ENCODE data around the gene NRP2.

The NRP2 gene

DNA sequence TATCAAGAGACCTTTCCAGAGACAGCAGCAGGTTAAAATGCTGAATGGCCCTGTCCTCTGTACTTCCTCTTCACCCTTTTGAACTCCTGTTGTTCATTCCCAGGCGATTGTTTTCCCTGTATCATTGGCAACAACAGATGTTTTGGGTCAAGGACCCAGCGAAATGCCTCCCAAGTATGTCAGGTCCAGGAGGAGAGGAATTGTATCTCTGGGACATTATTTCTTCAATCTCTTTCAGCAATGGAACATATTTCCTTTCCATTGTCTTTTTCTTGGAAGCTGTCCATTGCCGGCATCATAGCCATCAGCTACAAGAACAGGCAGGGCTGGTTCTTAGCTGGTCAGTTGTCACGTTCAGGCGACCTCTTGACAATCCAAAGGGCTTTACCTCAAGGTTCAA lies 76.2 kb downstream of the NRP2 start:
- no peak for DNase-seq

DNA sequence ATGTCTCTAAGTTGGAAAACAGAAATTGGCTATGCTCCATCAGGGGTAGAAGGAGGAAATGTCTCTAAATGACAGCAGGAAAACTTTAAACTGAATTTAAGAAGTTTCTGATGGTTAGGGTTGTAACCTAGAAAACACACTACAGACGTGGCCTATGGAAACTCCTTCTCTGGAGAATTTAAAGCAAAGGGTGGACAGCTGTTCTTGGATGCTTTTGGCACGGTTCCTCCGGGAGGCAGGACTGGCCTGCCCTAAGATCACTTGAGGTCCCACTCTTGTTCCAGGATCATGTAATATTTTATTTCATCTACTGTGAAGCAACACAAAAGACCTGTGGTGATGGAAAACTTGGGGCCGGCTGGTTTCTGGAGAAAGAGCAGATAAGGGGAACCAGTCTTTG lies 77.0 kb downstream of the NRP2 start:
- DNase-seq = no peak

DNA sequence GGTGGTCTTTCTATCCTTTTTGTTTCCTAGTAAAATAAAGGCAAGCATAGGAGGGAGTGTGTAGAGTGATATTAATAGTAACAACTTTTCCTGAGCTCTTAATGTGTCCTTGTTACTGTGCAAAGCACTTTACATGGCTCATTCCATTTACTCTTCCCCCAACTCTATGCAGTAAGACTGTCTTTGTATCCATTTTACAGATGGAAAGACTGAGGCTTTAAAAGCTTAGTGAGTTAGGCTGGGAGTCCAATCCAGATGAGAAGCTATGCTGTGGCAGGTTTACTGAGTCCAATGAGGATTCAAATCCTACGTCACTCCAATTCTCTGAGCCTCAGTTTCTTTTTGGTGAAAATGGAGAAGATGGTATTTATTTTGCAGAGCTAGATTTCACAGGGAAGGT lies 77.4 kb downstream of the NRP2 start:
- DNase-seq = no peak

DNA sequence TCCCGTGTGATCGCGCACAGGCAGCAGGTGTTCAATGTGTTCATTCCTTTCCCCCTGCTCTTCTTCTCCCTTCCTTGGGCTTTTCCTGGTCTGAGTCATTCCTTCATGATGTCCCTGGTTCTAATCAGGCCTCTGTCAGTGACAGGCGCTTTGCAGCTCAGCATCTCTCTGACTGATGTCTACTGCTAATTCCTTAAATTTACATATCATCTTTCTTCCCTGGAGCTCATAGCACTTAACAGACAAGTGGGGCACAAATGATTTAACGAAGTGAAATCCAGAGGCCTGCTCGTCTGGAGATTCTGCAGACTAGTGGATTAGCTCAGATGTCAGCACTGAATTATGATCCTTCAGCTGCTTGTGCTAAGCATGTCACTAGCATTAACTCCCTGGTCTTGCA lies 77.9 kb downstream of the NRP2 start:
- no peak for DNase-seq

DNA sequence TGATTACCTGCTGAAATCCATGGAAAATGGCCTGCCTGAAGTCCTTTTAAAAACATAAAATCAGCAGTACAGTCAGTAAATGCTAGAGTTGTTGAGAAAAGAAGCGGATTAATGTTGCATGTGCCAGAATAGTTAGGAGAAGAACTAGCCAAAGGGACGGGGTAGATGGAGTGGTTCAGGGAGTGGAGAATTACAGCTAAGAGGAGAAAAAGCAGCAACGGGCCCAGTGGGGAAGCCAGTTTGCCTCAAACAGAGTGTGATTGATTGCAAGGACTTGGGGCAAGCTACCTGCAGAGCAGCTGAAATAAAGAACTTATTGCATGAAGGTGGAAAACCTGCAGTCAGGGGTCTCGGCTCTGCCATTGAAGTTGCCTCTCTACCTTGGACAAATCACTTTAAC lies 79.1 kb downstream of the NRP2 start:
- DNase-seq = no peak

DNA sequence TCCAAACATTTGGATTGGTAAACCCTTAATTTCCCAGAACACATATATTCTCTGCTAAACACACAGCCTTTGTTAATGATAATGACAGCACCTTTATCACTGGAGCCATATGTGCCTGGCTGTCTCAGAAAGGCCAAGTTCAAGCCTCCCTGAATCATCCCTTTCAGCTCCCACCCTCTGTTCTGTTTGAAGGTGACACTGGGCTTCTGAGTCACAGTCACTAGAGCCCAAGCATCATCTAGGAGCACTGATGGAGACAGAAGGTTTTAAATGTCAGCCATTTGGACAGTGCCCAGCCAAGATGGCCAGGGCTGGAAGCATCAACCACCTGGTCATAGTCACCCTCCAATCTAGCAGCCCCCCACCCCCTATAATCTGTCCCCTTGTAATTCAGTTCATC lies 80.6 kb downstream of the NRP2 start:
- DNase-seq = no peak

DNA sequence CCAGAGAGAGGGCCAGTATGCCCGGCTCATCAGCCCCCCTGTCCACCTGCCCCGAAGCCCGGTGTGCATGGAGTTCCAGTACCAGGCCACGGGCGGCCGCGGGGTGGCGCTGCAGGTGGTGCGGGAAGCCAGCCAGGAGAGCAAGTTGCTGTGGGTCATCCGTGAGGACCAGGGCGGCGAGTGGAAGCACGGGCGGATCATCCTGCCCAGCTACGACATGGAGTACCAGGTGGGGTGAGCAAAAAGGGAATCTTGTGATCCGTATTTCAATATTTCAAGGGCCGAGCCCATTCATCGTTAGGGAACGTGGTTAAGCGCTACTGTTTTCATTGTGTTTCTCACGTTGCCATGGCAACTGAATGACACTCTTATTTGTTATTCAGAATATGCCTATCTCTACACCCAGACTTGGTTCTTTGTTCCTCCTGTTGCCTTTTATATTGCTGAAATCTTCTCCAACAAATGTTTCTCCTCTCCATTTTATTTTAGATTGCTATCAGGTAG lies 81.5 kb downstream of the NRP2 start:
- DNase-seq = peak in 1 of 5 experiments; percentile 5

DNA sequence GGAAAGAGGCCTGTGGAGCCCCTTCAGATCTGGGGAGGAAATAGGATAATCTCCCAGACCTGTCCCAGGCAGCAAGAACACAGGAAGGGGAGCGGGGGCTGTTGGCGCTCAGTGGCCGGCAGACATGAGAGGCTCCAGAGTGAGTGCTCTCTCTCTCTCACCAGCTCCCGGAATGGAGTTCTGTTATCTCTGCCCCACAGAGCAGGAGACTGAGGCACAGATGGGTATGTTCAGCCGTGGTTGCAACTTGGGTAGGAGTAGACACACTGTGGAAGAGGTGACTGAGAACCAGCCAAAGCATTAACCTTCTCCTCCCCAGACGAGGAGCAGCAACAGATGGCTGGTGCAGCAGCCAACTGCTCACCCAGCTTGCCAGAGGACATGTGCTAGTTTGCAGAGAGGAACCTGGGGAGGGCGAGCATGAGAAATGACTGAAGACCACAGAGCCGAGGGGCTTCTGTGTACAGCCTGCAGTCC lies 82.0 kb downstream of the NRP2 start:
- no peak for DNase-seq

DNA sequence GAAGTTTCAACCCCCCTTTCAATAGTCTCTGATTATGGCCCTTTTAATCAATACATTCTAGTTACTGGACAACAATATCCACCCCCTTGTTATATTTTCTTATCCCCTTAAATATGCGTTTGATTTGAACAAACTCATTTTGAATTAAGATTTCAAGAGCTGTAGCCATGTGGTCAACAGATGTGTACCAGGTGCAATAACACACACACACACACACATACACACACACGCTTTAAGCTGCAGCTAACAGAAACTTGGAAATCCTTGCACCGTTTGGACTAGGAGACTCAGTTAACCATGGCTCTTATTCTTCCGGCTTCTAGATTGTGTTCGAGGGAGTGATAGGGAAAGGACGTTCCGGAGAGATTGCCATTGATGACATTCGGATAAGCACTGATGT lies 82.8 kb downstream of the NRP2 start:
- DNase-seq = no peak

DNA sequence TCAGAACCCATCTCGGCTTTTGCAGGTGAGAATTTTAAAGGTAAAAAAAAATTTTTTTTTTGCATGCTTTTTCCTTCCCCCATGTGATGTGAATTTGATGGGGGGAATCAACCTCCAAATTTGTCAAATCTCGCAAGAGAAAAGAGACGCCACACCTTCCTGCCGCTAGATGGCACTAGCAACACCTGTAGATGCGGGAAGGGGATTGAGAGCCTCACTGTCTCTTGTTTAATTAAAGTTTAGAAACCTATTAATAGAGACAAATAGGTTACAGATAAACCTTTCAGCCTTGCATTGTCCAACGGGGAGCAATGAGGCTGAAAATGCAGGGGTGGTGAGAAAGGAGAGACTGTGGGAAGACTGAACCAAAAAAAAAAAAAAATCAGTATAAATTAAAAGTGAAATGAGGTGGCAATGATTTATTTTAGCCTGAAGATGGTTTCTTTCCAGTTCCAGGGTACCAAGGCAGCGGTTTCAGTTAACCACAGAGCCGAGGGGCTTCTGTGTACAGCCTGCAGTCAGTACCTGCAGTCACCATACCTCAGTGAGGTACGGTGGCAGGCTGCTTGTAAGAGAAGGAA lies 84.6 kb downstream of the NRP2 start:
- DNase-seq = peak in 2 of 5 experiments; percentile 32 to 42

DNA sequence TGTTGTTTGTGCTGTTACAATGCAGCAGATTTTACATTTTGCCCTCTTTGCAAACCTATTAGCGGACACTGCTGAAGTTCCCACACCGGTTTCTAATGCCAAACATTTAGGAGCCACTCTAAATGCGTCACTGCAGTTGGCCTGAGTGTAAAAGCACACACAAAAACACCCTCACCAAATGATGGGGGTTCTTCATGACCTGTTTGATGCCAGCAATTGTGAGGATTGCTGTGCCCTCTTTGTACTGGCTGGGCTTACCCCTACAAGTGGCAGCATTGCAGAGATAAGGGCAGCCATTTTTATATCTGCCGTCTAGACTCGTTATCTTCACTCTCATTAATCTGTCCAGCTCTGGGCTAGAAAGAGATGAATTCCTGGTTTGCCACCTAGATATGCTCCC lies 85.3 kb downstream of the NRP2 start:
- DNase-seq = no peak

DNA sequence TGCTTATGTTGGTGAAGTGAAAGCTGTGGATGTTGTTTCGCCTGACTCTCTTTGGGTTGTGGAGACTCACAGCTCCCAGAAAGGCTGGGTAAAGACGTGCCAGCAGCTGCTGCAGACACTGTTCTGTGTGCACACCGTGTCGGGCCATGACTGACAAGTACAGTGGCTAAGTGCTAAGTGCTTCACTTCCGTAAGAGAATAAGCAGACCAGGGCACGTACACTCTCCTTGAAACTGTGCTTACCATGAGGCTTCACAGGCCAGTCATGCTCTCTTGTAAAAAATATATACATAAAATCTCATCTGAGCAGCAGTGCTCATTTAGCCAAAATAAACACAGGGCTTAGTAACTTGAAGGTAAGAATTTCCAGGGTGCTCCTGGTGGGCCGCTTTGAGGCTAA lies 86.0 kb downstream of the NRP2 start:
- no peak for DNase-seq

DNA sequence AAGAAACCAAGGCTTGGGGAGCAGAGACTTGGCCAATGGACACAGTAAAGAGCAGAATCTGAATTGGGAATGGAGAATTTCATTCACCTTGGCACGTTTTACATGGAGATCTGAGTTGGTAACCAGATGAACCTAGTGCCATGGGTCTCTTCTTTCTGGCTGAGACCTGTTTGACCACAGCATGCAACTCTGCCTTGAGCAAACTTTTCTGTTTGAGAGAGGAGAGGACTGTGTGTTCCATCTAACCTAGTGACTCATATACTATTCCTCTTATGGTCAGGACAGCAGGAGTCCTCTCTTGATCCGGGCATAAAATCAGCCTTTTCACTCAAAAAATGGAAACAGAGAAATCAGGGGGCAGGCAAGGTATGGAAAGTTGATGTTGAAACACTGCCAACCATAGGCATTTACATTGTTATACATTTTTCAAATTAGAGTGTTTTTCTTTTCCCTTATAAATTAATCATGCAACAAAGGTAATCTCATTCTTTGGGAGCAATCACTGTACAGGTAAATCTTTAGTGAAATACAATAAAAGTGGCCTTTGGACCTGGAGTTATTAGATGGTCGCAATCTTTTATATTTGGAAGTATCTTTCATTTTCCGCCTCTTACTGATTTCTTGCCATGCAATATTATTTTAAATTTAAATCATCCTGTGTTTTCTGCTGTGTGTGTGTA lies 86.7 kb downstream of the NRP2 start:
- no peak for DNase-seq

DNA sequence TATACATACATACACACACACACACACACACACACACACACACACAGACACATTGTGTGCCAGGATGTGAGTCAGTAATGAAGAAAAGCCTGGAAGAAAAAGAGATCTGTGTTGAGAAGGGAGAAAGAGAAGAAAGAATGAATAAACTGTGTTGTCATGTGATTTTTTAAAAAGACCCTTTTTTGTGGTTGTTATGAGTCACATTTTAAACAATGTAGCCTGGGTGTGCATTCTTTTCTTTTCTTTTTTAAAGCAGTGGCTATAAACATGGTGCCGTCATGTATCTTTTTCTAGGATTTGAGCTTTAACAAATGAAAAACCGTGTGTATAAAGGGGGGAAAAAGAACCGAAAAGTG lies 87.2 kb downstream of the NRP2 start:
- no peak for DNase-seq

DNA sequence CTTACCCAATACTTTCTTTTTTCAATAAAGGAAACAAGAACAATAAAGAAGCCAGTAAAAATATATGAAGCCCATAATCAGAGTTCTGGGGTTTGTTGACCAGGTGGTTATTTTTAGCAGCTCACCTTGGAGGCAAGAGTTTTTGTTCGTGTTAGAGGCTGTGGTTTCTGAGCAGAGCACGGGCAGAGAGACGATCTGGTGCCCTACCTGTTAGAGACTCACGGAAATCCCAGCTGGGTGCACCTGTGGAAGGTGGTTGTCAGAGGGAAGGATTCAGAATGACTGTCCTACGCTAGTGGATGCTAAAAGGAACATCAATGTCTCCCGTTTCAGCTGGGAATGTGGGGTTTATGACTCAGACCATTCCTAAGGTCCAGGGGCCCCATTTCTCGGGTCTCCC lies 87.6 kb downstream of the NRP2 start:
- no peak for DNase-seq

DNA sequence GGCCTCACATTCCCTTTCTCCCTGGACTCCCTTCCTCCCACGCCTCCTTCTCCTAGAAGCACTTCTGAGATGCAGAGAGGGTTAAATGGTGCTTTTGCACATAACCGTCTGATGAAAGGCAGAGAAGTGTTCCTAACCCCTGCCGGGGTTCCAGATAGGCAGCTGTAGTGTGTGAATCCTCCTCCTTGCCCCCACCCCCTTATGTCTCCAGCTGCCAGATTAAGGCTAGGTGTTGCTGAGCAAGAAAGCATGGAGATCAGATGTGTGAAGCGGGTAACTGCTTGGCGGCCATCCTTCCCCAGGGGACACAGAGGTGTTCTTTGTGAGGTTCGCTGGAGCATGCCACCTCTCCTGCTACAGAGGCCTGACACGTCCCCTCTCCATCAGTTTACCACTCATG lies 88.3 kb downstream of the NRP2 start:
- no peak for DNase-seq

DNA sequence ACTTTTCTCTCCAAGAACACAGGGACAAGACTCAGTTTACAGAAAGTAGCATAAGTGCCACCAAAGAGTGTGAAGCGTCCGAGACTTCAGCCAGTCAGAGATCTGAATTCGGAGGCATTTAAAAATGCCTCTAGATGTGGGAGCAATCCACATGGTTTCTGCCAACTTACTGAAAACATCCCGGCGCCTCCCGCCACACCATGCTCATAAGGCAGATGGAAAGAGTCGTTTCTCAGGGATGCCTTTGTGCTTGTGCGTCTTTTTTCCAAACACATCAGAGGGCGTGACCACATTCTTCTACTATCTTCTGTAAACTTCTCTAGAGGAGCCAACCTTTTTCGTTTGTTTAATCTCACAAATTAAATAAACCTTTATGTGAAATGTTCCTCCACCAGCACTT lies 88.7 kb downstream of the NRP2 start:
- no peak for DNase-seq

DNA sequence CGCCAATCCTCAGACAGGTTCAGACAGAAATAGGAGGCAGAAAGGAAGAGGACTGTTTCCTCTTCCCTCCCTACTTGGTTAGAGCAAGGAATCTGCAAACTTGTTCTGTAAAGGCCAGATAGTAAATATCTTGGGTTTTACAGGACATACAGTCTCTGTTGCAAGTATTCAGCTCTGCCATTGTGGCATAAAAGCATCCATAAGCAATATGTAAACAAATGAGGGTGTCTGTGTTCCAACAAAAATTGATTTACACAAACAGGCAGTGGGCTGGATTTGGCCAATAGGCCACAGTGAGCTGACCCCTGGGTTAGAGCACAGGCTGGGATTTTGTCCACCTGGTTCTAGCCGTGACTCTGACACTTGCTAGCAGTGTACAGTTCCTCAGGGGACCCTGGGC lies 89.4 kb downstream of the NRP2 start:
- no peak for DNase-seq

DNA sequence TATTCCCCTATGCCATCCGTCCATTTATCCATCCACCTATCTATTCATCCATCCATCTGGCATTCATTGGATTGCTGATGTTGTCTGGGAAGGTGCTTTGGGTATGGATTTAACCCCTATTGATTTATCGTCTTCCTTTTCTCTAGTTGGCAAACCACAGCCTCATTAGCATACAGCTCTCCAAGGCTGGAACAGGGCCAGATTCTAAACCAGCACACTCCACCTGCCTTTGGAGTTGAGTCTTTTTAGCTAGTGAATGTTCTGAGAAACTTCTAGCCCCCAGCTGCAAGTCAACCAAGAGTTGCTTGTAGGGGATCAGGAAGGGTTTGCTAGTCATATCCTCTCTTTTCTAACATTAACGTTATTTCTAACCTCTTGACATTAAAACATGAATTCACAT lies 90.7 kb downstream of the NRP2 start:
- DNase-seq = no peak

DNA sequence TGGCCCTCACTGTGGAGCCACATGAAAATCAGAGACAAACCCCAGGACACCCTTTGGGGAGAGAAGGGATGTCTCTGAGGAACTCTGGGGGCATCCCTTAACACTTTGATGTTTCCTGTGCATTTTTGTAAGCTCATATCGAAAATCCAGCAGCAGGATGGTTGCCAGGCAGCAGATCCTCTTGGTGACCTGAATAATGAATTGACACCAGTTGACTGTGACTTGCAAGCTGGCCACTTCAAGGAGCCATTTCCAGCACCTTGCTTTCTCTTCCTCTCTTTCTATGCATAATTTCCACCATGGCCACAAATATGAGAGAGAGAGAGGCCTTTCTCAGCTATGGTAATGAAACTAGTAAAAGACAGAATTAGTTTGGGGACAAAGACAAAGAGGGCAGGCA lies 91.7 kb downstream of the NRP2 start:
- DNase-seq = no peak

DNA sequence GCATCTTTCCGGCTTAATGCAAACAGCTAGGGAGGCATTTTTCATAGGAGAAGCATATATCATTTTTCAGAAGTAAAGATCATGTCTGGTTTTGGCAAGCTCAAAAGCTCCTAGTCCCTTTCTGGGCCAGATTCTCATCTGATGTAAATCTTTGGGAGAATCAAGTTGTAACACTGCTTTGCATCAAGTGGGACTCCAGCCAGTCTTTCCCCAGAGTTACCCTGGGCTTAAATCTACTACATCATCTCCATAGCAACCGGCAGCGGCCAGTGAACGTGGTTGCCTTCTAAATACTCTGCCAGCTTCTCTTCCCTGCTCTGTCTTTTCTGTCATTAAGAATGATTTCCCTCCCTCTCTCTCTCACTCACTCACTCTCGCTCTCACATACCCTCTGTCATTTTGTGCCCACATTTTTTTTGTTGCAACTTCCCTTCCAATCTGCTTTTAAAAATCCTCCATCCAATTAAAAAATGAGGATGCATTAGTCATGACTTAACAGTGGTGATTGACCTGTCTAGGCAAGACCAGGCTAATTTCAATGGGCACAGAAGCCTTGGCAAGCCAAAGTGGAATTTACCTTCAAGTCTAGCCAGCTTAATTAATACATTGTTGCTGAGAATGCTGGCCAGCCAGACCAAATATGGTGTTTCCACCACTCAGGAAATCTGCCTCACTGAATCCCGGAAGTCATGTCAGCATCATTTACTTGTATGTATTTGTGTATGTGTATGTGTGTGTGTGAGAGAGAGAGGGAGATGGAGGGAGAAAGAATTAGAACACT lies 93.0 kb downstream of the NRP2 start:
- DNase-seq = no peak

DNA sequence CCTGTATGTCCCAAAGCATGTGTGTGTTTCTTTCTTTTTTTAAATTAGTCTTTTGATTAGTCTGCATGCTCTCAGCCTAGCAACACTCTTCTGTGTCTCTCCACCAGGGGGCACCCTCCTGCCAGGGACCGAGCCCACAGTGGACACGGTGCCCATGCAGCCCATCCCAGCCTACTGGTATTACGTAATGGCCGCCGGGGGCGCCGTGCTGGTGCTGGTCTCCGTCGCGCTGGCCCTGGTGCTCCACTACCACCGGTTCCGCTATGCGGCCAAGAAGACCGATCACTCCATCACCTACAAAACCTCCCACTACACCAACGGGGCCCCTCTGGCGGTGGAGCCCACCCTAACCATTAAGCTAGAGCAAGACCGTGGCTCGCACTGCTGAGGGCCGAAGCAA lies 93.8 kb downstream of the NRP2 start:
- DNase-seq = peak in 1 of 5 experiments; percentile 17

DNA sequence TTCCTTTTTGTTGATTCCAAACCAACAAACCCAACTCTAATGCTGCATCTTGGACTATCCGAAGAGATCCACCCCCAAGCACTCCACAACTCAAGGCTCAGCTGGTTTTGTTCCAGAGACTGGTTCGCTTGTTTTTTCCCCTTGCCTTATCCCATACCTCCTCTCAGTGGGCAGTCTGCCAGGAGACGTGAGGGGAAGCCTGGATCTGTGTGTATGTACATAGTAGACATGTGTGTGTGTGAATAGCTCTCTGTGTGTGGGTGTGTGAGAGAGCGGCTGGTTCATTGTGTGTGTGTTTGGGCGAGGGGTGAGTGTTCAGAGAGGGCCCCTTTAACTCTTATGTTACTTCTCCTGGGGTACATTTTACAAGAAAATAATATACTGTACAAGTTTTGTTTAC lies 94.4 kb downstream of the NRP2 start:
- no peak for DNase-seq

DNA sequence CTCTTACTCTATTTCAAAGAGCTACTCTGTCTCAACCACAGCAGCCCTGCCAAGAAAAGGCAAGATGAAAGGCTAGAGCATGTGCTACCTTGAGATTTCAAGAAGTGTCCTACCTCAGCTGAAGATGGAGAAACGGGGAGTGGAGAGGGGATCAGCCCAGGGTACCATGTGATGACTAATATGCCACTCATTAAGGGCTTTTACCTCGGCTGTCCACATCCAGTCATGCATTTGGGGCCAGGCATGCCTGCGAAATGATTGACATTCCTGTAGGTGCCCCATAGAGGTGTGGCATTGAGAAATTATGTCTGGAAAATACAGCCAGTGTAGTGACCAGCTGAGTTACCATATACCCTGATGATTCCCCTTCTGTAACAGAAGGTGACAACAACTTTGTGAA lies 96.1 kb downstream of the NRP2 start:
- no peak for DNase-seq

Data from T-helper 2 cell (primary cell).